Endodermal cell (in vitro differentiated cells): ENCODE results near the gene TRMT112. TPM values are rescaled to one million over a fixed set of nuclear protein-coding genes. Genes with fewer than 3 reads are reported as not detected.

Experiments used
- microRNA-seq: library from miRNA; unstranded; fragments of <30 nt; microRNA quantifications from one replicate; pipeline ENCODE4 v1.2.0, GENCODE V29; 2020; ENCODE audit warnings: borderline microRNAs expressed
- total RNA-seq, 2 donors: library from RNA; stranded (reverse); fragmentation: NEBNext Ultra II Directional in 1 of 2; extraction: Animal tissue kit (Norgen Biotek cat#: 25700) in 1 of 2; gene quantifications; 2 replicates in 1 of 2; 3 replicates in 1 of 2; pipeline ENCODE4 v1.2.1, GENCODE V29; 2021

TRMT112 gene
- total RNA-seq, 2 donors from 2014 or later = 265 to 352 TPM

Small RNAs within 50 kb of the gene (microRNA-seq; reads per million reads assigned to microRNA genes)
- gene MIR7155 = not detected

Other genes starting within 250 kb of the TRMT112 start
- gene MACROD1, start 151.4 kb downstream of the TRMT112 start, total RNA-seq = 10 to 100 TPM; 23.0 to 41.9 TPM
- gene STIP1, start 131.4 kb downstream of the TRMT112 start, total RNA-seq = 100 to 1,000 TPM; 230 to 257 TPM
- gene FERMT3, start 110.8 kb downstream of the TRMT112 start, total RNA-seq = 1 to 10 TPM; 4.2 to 5.3 TPM
- 10 to 100 TPM; 45.6 to 60.4 TPM for gene TRPT1, start 91.4 kb downstream of the TRMT112 start, total RNA-seq
- gene NUDT22, start 91.3 kb downstream of the TRMT112 start, total RNA-seq = 10 to 100 TPM; 54.4 to 55.9 TPM
- 10 to 100 TPM; 20.3 to 22.9 TPM for gene DNAJC4, start 87.0 kb downstream of the TRMT112 start, total RNA-seq
- gene VEGFB, start 83.0 kb downstream of the TRMT112 start, total RNA-seq = 10 to 100 TPM; 58.9 to 78.4 TPM
- gene FKBP2, start 76.5 kb downstream of the TRMT112 start, total RNA-seq = 10 to 100 TPM; 44.6 to 53.7 TPM
- gene PPP1R14B, start 70.6 kb downstream of the TRMT112 start, total RNA-seq = 100 to 1,000 TPM; 228 to 265 TPM
- gene PLCB3, start 66.0 kb downstream of the TRMT112 start, total RNA-seq = 10 to 100 TPM; 75.0 to 83.2 TPM
- 10 to 100 TPM; 42.3 to 48.2 TPM for gene BAD, start 32.9 kb downstream of the TRMT112 start, total RNA-seq
- gene GPR137, start 31.7 kb downstream of the TRMT112 start, total RNA-seq = 10 to 100 TPM; 57.7 to 58.4 TPM
- gene KCNK4, start 26.3 kb downstream of the TRMT112 start, total RNA-seq = not detected
- gene CATSPERZ, start 17.2 kb downstream of the TRMT112 start, total RNA-seq = not detected
- 10 to 100 TPM; 22.8 to 34.5 TPM for gene ESRRA, start 12.0 kb downstream of the TRMT112 start, total RNA-seq
- 100 to 1,000 TPM; 235 to 289 TPM for gene PRDX5, start 562 bp upstream of the TRMT112 start, total RNA-seq
- 10 to 100 TPM; 14.2 to 15.2 TPM for gene CCDC88B, start 22.6 kb upstream of the TRMT112 start, total RNA-seq
- 10 to 100 TPM; 13.5 to 14.5 TPM for gene RPS6KA4, start 41.6 kb upstream of the TRMT112 start, total RNA-seq
- not detected for gene SLC22A11, start 238.4 kb upstream of the TRMT112 start, total RNA-seq